Liver (tissue), 9 donors: ENCODE data around the gene CORO2B. TPM values are rescaled to one million over a fixed set of nuclear protein-coding genes. Genes with fewer than 3 reads are reported as not detected.

Source experiments
- DNase-seq: peaks from one replicate; pipeline ENCODE4 v3.0.0-alpha.2; 2017; ENCODE audit warnings: low spot score
- H3K27ac ChIP-seq, 2 donors: one replicate each; pipeline ENCODE4 v1.7.0; 2013; ENCODE audit warnings: inconsistent platforms in 2 of 2, low read length in 2 of 2, control low read depth in 1 of 2, low read depth in 1 of 2, mild to moderate bottlenecking in 1 of 2
- H3K27me3 ChIP-seq, 4 donors: one replicate each; pipeline versions ENCODE4 v1.6.1 to v1.7.0; 2013; ENCODE audit warnings: low read length in 3 of 4, inconsistent platforms in 1 of 4, mild to moderate bottlenecking in 1 of 4, moderate library complexity in 1 of 4; ENCODE audit not compliant: control insufficient read depth in 4 of 4, insufficient read depth in 4 of 4
- H3K36me3 ChIP-seq, 4 donors: one replicate each; pipeline versions ENCODE4 v1.6.1 to v1.7.0; 2013; ENCODE audit warnings: low read length in 3 of 4, mild to moderate bottlenecking in 3 of 4, low read depth in 1 of 4, moderate library complexity in 1 of 4; ENCODE audit not compliant: control insufficient read depth in 4 of 4, insufficient read depth in 3 of 4
- H3K4me1 ChIP-seq, 4 donors: one replicate each; pipeline versions ENCODE4 v1.6.1 to v1.7.0; 2013; ENCODE audit warnings: low read length in 3 of 4, mild to moderate bottlenecking in 3 of 4, moderate library complexity in 1 of 4; ENCODE audit not compliant: control insufficient read depth in 4 of 4, insufficient read depth in 4 of 4
- H3K4me3 ChIP-seq, 3 donors: one replicate each; pipeline versions ENCODE4 v1.6.1 to v1.7.0; 2013; ENCODE audit warnings: low read length in 3 of 3, control low read depth in 1 of 3, low read depth in 1 of 3, mild to moderate bottlenecking in 1 of 3
- H3K9ac ChIP-seq, 2 donors: one replicate each; pipeline ENCODE4 v1.7.0; 2013; ENCODE audit warnings: low read length in 2 of 2, mild to moderate bottlenecking in 2 of 2, moderate library complexity in 2 of 2, control low read depth in 1 of 2, low read depth in 1 of 2
- H3K9me3 ChIP-seq, 4 donors: one replicate each; pipeline versions ENCODE4 v1.6.1 to v1.7.0; 2013; ENCODE audit warnings: low read length in 3 of 4; ENCODE audit not compliant: control insufficient read depth in 4 of 4
- ATF3 ChIP-seq: IDR thresholded peaks from 2 replicates; pipeline ENCODE4 v1.6.1; 2016; ENCODE audit warnings: antibody characterized with exemption
- CTCF ChIP-seq: fragments of 150-350 bp; IDR thresholded peaks from 2 replicates; pipeline ENCODE4 v1.5.1; 2017; ENCODE audit warnings: improper control_type of control experiment, low read depth, low read length; ENCODE audit not compliant: missing input control
- FOXA1 ChIP-seq: IDR thresholded peaks from 2 replicates; pipeline ENCODE4 v1.6.1; 2016; ENCODE audit warnings: antibody characterized with exemption
- FOXA2 ChIP-seq: IDR thresholded peaks from 2 replicates; pipeline ENCODE4 v1.6.1; 2016; ENCODE audit warnings: antibody characterized with exemption
- GABPA ChIP-seq, 2 donors: IDR thresholded peaks in 1 of 2; conservative IDR thresholded peaks in 1 of 2; 2 replicates each; pipeline ENCODE4 v1.6.1; 2016; ENCODE audit warnings: antibody characterized with exemption in 2 of 2, mild to moderate bottlenecking in 1 of 2, moderate library complexity in 1 of 2
- HNF4A ChIP-seq, 2 donors: conservative IDR thresholded peaks; 2 replicates each; pipeline ENCODE4 v1.6.1; 2016; ENCODE audit warnings: antibody characterized with exemption in 2 of 2, mild to moderate bottlenecking in 2 of 2
- JUND ChIP-seq, 2 donors: IDR thresholded peaks; 2 replicates each; pipeline ENCODE4 v1.6.1; 2016; ENCODE audit warnings: antibody characterized with exemption in 2 of 2
- MAX ChIP-seq: IDR thresholded peaks from 2 replicates; pipeline ENCODE4 v1.6.1; 2016; ENCODE audit warnings: antibody characterized with exemption
- RXRA ChIP-seq, 2 donors: IDR thresholded peaks; 2 replicates each; pipeline ENCODE4 v1.6.1; 2017 to 2018; ENCODE audit warnings: antibody characterized with exemption in 2 of 2, mild to moderate bottlenecking in 1 of 2
- SP1 ChIP-seq: IDR thresholded peaks from 2 replicates; pipeline ENCODE4 v1.6.1; 2018; ENCODE audit warnings: antibody characterized with exemption, mild to moderate bottlenecking
- TAF1 ChIP-seq: conservative IDR thresholded peaks from 2 replicates; pipeline ENCODE4 v1.6.1; 2016; ENCODE audit warnings: antibody characterized with exemption, mild to moderate bottlenecking
- YY1 ChIP-seq: IDR thresholded peaks from 2 replicates; pipeline ENCODE4 v1.6.1; 2016; ENCODE audit warnings: antibody characterized with exemption, mild to moderate bottlenecking
- WGBS: extraction: QIAGEN DNeasy Blood & Tissue Kit; methylation state at CpG from one replicate; pipeline ENCODE4 v1.1.7; 2013; 5-methylcytosine and 5-hydroxymethylcytosine counted together
- polyA plus RNA-seq, 2 donors: library from polyadenylated mRNA; stranded (reverse) in 1 of 2; unstranded in 1 of 2; fragments of 200-250 nt in 1 of 2; fragments of >200 nt in 1 of 2; fragmentation: Nextera tagmentation in 1 of 2; extraction: Ambion mirVana in 1 of 2; gene quantifications; one replicate each; pipeline versions ENCODE4 v1.2.1 to v1.2.3, GENCODE V29; 2013 to 2015
- total RNA-seq, 2 donors: library from RNA; depleted of rRNA; stranded (reverse); fragments of >200 nt; gene quantifications; one replicate each; pipeline ENCODE4 v1.2.3, GENCODE V29; 2014
- TF ChIP-seq, protein P1 (sequence below): IDR thresholded peaks from 2 replicates; pipeline ENCODE4 v1.6.1; 2016; ENCODE audit warnings: antibody characterized with exemption
- donor health status: healthy.
- donor health status: healthy.
- donor health status: healthy.
- donor health status: healthy.
- donor health status: healthy.

Gene CORO2B
- total and polyA plus RNA-seq, 4 donors: 0.15 to 0.65 (median 0.52) TPM

GRCh38 chr15:68658641-68659358, 80.0 kb downstream of the CORO2B start:
- no peaks in the 10 kb centered on the region for H3K4me1 ChIP-seq
- 89% methylated on average over 8 of the region's 8 CpGs for WGBS
- no peaks in the 10 kb centered on the region for H3K36me3 ChIP-seq
- H3K9ac ChIP-seq: no peak overlapping the region
- H3K9me3 ChIP-seq: no peaks in the 10 kb centered on the region
- DNase-seq: no peak
- TF ChIP-seq HNF4A (conservative IDR thresholded peaks at IDR 0.05) (no peak), CTCF (no peak), GABPA (IDR thresholded peaks at IDR 0.05 in 1 of 2, conservative IDR thresholded peaks at IDR 0.05 in 1 of 2) (no peak), JUND (IDR thresholded peaks at IDR 0.05) (no peak), MAX (no peak), ATF3 (no peak), RXRA (IDR thresholded peaks at IDR 0.05) (no peak), FOXA1 (no peak), TAF1 (no peak), FOXA2 (no peak), YY1 (no peak), SP1 (no peak)
- TF ChIP-seq, protein P1, sequence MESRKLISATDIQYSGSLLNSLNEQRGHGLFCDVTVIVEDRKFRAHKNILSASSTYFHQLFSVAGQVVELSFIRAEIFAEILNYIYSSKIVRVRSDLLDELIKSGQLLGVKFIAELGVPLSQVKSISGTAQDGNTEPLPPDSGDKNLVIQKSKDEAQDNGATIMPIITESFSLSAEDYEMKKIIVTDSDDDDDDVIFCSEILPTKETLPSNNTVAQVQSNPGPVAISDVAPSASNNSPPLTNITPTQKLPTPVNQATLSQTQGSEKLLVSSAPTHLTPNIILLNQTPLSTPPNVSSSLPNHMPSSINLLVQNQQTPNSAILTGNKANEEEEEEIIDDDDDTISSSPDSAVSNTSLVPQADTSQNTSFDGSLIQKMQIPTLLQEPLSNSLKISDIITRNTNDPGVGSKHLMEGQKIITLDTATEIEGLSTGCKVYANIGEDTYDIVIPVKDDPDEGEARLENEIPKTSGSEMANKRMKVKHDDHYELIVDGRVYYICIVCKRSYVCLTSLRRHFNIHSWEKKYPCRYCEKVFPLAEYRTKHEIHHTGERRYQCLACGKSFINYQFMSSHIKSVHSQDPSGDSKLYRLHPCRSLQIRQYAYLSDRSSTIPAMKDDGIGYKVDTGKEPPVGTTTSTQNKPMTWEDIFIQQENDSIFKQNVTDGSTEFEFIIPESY: no peak
- H3K27me3 ChIP-seq: no peaks in the 10 kb centered on the region
- H3K27ac ChIP-seq: no peak overlapping the region
- H3K4me3 ChIP-seq: no peak overlapping the region

DNA sequence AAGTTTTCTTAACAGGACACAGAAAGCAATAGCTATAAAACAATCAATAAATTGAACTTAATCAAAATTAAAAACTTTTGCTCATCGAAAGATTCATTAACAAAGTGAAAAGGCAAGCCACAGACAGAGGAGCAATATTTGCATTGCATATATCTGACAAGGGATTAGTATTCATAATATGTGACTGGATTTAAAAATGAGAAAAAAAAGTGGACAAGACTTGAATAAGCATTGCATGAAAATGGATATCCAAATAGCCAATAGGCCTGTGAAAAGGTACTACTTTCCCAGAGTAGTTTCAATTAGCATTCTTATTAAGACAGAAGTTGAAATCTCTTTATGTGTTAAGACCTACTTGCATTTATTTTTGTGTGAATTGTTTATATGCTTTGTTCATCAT, 84.7 kb downstream of the CORO2B start:
- H3K9ac ChIP-seq: no peak overlapping the region
- no peaks in the 10 kb centered on the region for H3K4me1 ChIP-seq
- H3K9me3 ChIP-seq: no peaks in the 10 kb centered on the region
- no peaks in the 10 kb centered on the region for H3K36me3 ChIP-seq
- no peaks in the 10 kb centered on the region for H3K27me3 ChIP-seq
- TF ChIP-seq, protein P1: no peak
- TF ChIP-seq GABPA (IDR thresholded peaks at IDR 0.05 in 1 of 2, conservative IDR thresholded peaks at IDR 0.05 in 1 of 2): no peak
- TF ChIP-seq MAX: no peak
- TF ChIP-seq FOXA1: no peak
- 74% methylated on average over 1 of the region's 1 CpG for WGBS
- H3K4me3 ChIP-seq: no peak overlapping the region
- no peak overlapping the region for H3K27ac ChIP-seq
- no peak for DNase-seq
